CD4-positive, CD25-positive, alpha-beta regulatory T cell (primary cell): ENCODE data around the gene INPP5B. TPM values are rescaled to one million over a fixed set of nuclear protein-coding genes. Genes with fewer than 3 reads are reported as not detected.

Experiments used
- ATAC-seq, 2 donors: fragments of 150-1000 bp; cut with Tn5 transposase; one replicate each; pipeline ENCODE4 v1.10.0; 2021; ENCODE audit warnings: low read depth in 2 of 2, moderate number of reproducible peaks in 2 of 2, moderate library complexity in 1 of 2
- DNase-seq, 3 donors: peaks; one replicate each; pipeline versions ENCODE4 v3.0.0 to v3.0.0-alpha.2; 2012 to 2022; ENCODE audit warnings: mixed read lengths in 1 of 3
- H3K27ac ChIP-seq: one replicate; pipeline ENCODE4 v1.7.0; 2013; ENCODE audit warnings: mild to moderate bottlenecking, low read length; ENCODE audit not compliant: insufficient read depth, poor library complexity, severe bottlenecking
- H3K27me3 ChIP-seq: one replicate; pipeline ENCODE4 v1.7.0; 2013; ENCODE audit warnings: low read length; ENCODE audit not compliant: control insufficient read depth, insufficient read depth
- H3K36me3 ChIP-seq: one replicate; pipeline ENCODE4 v1.7.0; 2013; ENCODE audit warnings: mild to moderate bottlenecking, low read length, moderate library complexity; ENCODE audit not compliant: control insufficient read depth, insufficient read depth
- H3K4me1 ChIP-seq: 2 replicates; pipeline ENCODE4 v1.7.0; 2013; ENCODE audit warnings: mild to moderate bottlenecking, low read length; ENCODE audit not compliant: insufficient read depth, control insufficient read depth, poor library complexity, severe bottlenecking
- H3K4me3 ChIP-seq: one replicate; pipeline ENCODE4 v1.7.0; 2013; ENCODE audit warnings: low read depth, mild to moderate bottlenecking, low read length, moderate library complexity
- H3K9me3 ChIP-seq, 2 experiments: 1 replicate in 1 of 2; 2 replicates in 1 of 2; pipeline ENCODE4 v1.7.0; 2013; ENCODE audit warnings: low read length in 2 of 2, mild to moderate bottlenecking in 1 of 2, moderate library complexity in 1 of 2; ENCODE audit not compliant: control insufficient read depth in 2 of 2
- H3K27ac Mint-ChIP-seq, 3 donors: one replicate each; pipeline ENCODE4 v1.8.0; 2020 to 2022; ENCODE audit warnings: mild to moderate bottlenecking in 3 of 3, mixed read lengths in 3 of 3, moderate library complexity in 2 of 3
- H3K27me3 Mint-ChIP-seq: one replicate; pipeline ENCODE4 v1.8.0; 2022; ENCODE audit warnings: mild to moderate bottlenecking, mixed read lengths
- H3K36me3 Mint-ChIP-seq: one replicate; pipeline ENCODE4 v1.8.0; 2020; ENCODE audit warnings: mixed read lengths
- H3K4me1 Mint-ChIP-seq, 4 donors: one replicate each; pipeline ENCODE4 v1.8.0; 2020 to 2022; ENCODE audit warnings: mixed read lengths in 4 of 4, mild to moderate bottlenecking in 1 of 4
- H3K4me3 Mint-ChIP-seq, 4 donors: one replicate each; pipeline ENCODE4 v1.8.0; 2020 to 2022; ENCODE audit warnings: mild to moderate bottlenecking in 4 of 4, mixed read lengths in 4 of 4, moderate library complexity in 3 of 4
- H3K9me3 Mint-ChIP-seq, 7 donors: one replicate each; pipeline ENCODE4 v1.8.0; 2020 to 2022; ENCODE audit warnings: mixed read lengths in 7 of 7, mild to moderate bottlenecking in 3 of 7, moderate library complexity in 2 of 7
- polyA plus RNA-seq, 4 donors: library from polyadenylated mRNA; unstranded; fragments of 300-500 nt; fragmentation: Illumina TruSeq; gene quantifications; one replicate each; pipeline ENCODE4 v1.2.3, GENCODE V29; 2021
- total RNA-seq: library from RNA; stranded (reverse); gene quantifications from one replicate; pipeline ENCODE4 v1.2.3, GENCODE V29; 2022

The INPP5B gene
- total and polyA plus RNA-seq, 5 donors from 2014 or later, result 15.4 to 23.8 (median 19.2) TPM

GRCh38 chr1:37931361-37932158 is 15.3 kb downstream of the INPP5B start:
- ATAC-seq (peak; percentile 99), DNase-seq (peak; percentile 97 to 98 (median 97))
- Mint-ChIP-seq H3K27me3 (no peaks in the 10 kb centered on the region), H3K27ac (peak overlapping the region; percentile 90 to 94 (median 93)), H3K36me3 (no peaks in the 10 kb centered on the region), H3K4me3 (peak overlapping the region; percentile 91 to 98 (median 96)), H3K9me3 (no peaks in the 10 kb centered on the region), H3K4me1 (peaks cover 9 to 50% (median 34%) of the 10 kb centered on the region in 4 donors)
- Histone ChIP-seq H3K36me3 (no peaks in the 10 kb centered on the region), H3K27ac (peak overlapping the region; percentile 73), H3K27me3 (no peaks in the 10 kb centered on the region), H3K4me3 (peak overlapping the region; percentile 84), H3K9me3 (no peaks in the 10 kb centered on the region), H3K4me1 (peaks cover 27% of the 10 kb centered on the region)

- Mint-ChIP-seq H3K27me3 (no peaks in the 10 kb centered on the region), H3K9me3 (no peaks in the 10 kb centered on the region), H3K4me3 (peak overlapping the region; percentile 91 to 98 (median 96)), H3K27ac (peak overlapping the region; percentile 69 to 93 (median 92)), H3K4me1 (peaks cover 11 to 55% (median 38%) of the 10 kb centered on the region in 4 donors), H3K36me3 (no peaks in the 10 kb centered on the region)
- peaks cover 32% of the 10 kb centered on the region for H3K4me1 ChIP-seq
- DNase-seq (peak in 1 of 3 donors; percentile 41), ATAC-seq (no peak)
- no peaks in the 10 kb centered on the region for H3K9me3 ChIP-seq
- peak overlapping the region; percentile 73 for H3K27ac ChIP-seq
- H3K36me3 ChIP-seq, result no peaks in the 10 kb centered on the region
- H3K27me3 ChIP-seq, result no peaks in the 10 kb centered on the region
- peak overlapping the region; percentile 84 for H3K4me3 ChIP-seq
Measured at GRCh38 chr1:37931102-37931360, 15.8 kb downstream of the INPP5B start.

GRCh38 chr1:37930246-37931101 is 16.4 kb downstream of the INPP5B start:
- Histone ChIP-seq H3K36me3 (no peaks in the 10 kb centered on the region), H3K27ac (peak overlapping the region; percentile 73), H3K27me3 (no peaks in the 10 kb centered on the region), H3K4me1 (peaks cover 37% of the 10 kb centered on the region), H3K9me3 (no peaks in the 10 kb centered on the region), H3K4me3 (peak overlapping the region; percentile 84)
- Mint-ChIP-seq H3K36me3 (no peaks in the 10 kb centered on the region), H3K9me3 (no peaks in the 10 kb centered on the region), H3K4me3 (peak overlapping the region; percentile 91 to 98 (median 96)), H3K27ac (peak overlapping the region; percentile 92 to 96 (median 93)), H3K27me3 (no peaks in the 10 kb centered on the region), H3K4me1 (peaks cover 16 to 60% (median 43%) of the 10 kb centered on the region in 4 donors)
- ATAC-seq, result no peak
- DNase-seq, result peak in 2 of 3 donors; percentile 24 to 62

GRCh38 chr1:37926038-37926924 is 20.6 kb downstream of the INPP5B start:
- Mint-ChIP-seq H3K4me1 (peaks cover 18 to 61% (median 49%) of the 10 kb centered on the region in 4 donors), H3K36me3 (peaks cover 3% of the 10 kb centered on the region), H3K27me3 (no peaks in the 10 kb centered on the region), H3K27ac (peak overlapping the region; percentile 53 to 89 (median 77)), H3K9me3 (no peaks in the 10 kb centered on the region), H3K4me3 (peak overlapping the region; percentile 50 to 79 (median 58))
- Histone ChIP-seq H3K4me1 (peaks cover 40% of the 10 kb centered on the region), H3K27ac (no peak overlapping the region), H3K27me3 (no peaks in the 10 kb centered on the region), H3K9me3 (no peaks in the 10 kb centered on the region), H3K36me3 (no peaks in the 10 kb centered on the region), H3K4me3 (peak overlapping the region; percentile 11)
- ATAC-seq (peak in 1 of 2 donors; percentile 50), DNase-seq (peak in 1 of 3 donors; percentile 38)

GRCh38 chr1:37925316-37925715 is 21.5 kb downstream of the INPP5B start:
- Mint-ChIP-seq H3K4me1 (peaks cover 12 to 56% (median 42%) of the 10 kb centered on the region in 4 donors), H3K9me3 (no peaks in the 10 kb centered on the region), H3K36me3 (peaks cover 3% of the 10 kb centered on the region), H3K27ac (peak overlapping the region; percentile 53 to 89 (median 77)), H3K27me3 (no peaks in the 10 kb centered on the region), H3K4me3 (peak overlapping the region in 3 of 4 donors; percentile 5 to 62 (median 7))
- ATAC-seq (no peak), DNase-seq (no peak)
- Histone ChIP-seq H3K27me3 (no peaks in the 10 kb centered on the region), H3K27ac (peak overlapping the region; percentile 33), H3K36me3 (no peaks in the 10 kb centered on the region), H3K9me3 (no peaks in the 10 kb centered on the region), H3K4me3 (no peak overlapping the region), H3K4me1 (peaks cover 31% of the 10 kb centered on the region)

GRCh38 chr1:37923551-37923889 is 23.3 kb downstream of the INPP5B start:
- no peaks in the 10 kb centered on the region for H3K27me3 ChIP-seq
- H3K9me3 ChIP-seq, result no peaks in the 10 kb centered on the region
- peaks cover 22% of the 10 kb centered on the region for H3K4me1 ChIP-seq
- peak overlapping the region in 1 of 4 donors; percentile 1 for H3K4me3 Mint-ChIP-seq
- DNase-seq (no peak), ATAC-seq (no peak)
- no peaks in the 10 kb centered on the region for H3K36me3 ChIP-seq
- H3K9me3 Mint-ChIP-seq, result no peaks in the 10 kb centered on the region
- peak overlapping the region in 1 of 3 donors; percentile 5 for H3K27ac Mint-ChIP-seq
- H3K4me1 Mint-ChIP-seq, result peaks cover 9 to 57% (median 41%) of the 10 kb centered on the region in 4 donors
- no peak overlapping the region for H3K27ac ChIP-seq
- H3K4me3 ChIP-seq, result no peak overlapping the region
- H3K36me3 Mint-ChIP-seq, result peaks cover 7% of the 10 kb centered on the region
- no peaks in the 10 kb centered on the region for H3K27me3 Mint-ChIP-seq
